ENCODE data around the gene GPS2.

DNA sequence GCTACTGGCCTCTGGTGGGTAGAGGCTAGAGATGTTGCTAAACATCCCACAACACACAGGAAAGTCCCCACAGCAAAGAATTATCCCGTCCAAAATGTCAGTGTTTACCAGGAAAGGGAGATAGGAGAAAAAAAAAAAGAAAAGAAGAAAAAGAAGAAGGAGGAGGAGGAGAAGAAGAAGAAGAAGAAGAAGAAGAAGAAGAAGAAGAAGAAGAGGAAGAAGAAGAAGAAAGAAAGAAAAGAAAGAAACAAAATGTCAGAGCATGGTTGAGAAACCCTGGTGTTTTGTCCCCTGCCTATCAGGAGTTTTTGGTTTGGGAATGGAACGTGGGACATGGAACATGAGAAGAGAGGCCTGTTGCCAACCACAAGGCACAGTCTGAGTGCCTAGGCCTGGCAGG lies 42.2 kb upstream of the GPS2 start:
- TF ChIP-seq, protein P1, sequence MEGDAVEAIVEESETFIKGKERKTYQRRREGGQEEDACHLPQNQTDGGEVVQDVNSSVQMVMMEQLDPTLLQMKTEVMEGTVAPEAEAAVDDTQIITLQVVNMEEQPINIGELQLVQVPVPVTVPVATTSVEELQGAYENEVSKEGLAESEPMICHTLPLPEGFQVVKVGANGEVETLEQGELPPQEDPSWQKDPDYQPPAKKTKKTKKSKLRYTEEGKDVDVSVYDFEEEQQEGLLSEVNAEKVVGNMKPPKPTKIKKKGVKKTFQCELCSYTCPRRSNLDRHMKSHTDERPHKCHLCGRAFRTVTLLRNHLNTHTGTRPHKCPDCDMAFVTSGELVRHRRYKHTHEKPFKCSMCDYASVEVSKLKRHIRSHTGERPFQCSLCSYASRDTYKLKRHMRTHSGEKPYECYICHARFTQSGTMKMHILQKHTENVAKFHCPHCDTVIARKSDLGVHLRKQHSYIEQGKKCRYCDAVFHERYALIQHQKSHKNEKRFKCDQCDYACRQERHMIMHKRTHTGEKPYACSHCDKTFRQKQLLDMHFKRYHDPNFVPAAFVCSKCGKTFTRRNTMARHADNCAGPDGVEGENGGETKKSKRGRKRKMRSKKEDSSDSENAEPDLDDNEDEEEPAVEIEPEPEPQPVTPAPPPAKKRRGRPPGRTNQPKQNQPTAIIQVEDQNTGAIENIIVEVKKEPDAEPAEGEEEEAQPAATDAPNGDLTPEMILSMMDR (conservative IDR thresholded peaks at IDR 0.05; ENCODE audit: low read depth, low read length), result no peak
- no peak for TF ChIP-seq EZH2 (IDR thresholded peaks at IDR 0.05; ENCODE audit: borderline replicate concordance, low read depth, low read length, poor library complexity, severe bottlenecking)

Data from A673 (cell line).